ENCODE measurements around the gene LIMCH1. TPM values are rescaled to one million over a fixed set of nuclear protein-coding genes. Genes with fewer than 3 reads are reported as not detected.

LIMCH1 gene
- total RNA-seq, 1 experiment from 2014 or later, result 19.7 TPM

DNA sequence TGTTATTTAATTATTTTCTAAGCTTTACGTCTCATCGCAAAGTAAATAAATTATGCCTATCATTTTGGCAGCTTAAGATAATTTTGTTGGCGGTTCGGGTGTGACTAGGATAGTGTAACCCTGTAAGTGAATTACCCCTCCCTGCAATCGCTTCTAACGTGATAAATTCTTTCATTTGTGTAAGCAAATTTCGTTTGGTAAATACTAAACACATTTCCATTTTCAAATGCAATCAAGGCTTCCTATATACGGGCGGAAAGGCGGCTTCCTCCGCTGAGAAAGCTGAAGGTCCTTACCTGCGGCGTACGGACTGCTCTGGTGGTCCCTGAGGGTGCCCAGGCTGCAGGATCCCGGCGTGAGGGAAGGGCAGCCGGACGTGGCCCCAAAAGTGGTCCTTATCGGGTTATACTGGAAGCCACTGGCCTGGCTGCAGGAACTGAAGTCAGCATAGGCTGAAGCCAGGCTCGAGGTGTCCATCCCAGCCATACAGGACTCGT is 210.2 kb downstream of the LIMCH1 start:
- CTCF ChIA-PET, result no interaction called here
- no peak overlapping the region for H2AFZ ChIP-seq (ENCODE audit: low read length)
- no peak for ATAC-seq
- no peak overlapping the region for H3K4me2 ChIP-seq (ENCODE audit: low read length)
- H3K4me1 ChIP-seq (ENCODE audit: insufficient read depth, low read length), result no peaks in the 10 kb centered on the region
- no peak overlapping the region for H3K9ac ChIP-seq (ENCODE audit: low read length)
- POLR2A ChIA-PET (ENCODE audit: unreplicated experiment), result no interaction called here
- BruUV-seq (replicated peaks), result no TSS peak
- H3K36me3 ChIP-seq (ENCODE audit: low read depth, low read length), result no peaks in the 10 kb centered on the region
- H3K27ac ChIP-seq (ENCODE audit: low read length), result no peak overlapping the region
- no peak for DNase-seq
- H3F3A ChIP-seq (ENCODE audit: low read length, unreplicated experiment), result no peaks in the 10 kb centered on the region
- H3K9me2 ChIP-seq (replicated peaks; ENCODE audit: low read length), result no peaks in the 10 kb centered on the region
- H3K79me2 ChIP-seq (ENCODE audit: low read length), result no peaks in the 10 kb centered on the region
- H3K9me3 ChIP-seq (ENCODE audit: low read length), result no peaks in the 10 kb centered on the region
- H3K4me3 ChIP-seq (ENCODE audit: low read length), result no peak overlapping the region
- H3K27me3 ChIP-seq (ENCODE audit: low read length), result peaks cover 64% of the 10 kb centered on the region
- no peaks in the 10 kb centered on the region for H4K20me1 ChIP-seq (ENCODE audit: low read length)
- TF ChIP-seq EZH2 (IDR thresholded peaks at IDR 0.05; ENCODE audit: low read length, unreplicated experiment), result no peak
- TF ChIP-seq, protein P1, sequence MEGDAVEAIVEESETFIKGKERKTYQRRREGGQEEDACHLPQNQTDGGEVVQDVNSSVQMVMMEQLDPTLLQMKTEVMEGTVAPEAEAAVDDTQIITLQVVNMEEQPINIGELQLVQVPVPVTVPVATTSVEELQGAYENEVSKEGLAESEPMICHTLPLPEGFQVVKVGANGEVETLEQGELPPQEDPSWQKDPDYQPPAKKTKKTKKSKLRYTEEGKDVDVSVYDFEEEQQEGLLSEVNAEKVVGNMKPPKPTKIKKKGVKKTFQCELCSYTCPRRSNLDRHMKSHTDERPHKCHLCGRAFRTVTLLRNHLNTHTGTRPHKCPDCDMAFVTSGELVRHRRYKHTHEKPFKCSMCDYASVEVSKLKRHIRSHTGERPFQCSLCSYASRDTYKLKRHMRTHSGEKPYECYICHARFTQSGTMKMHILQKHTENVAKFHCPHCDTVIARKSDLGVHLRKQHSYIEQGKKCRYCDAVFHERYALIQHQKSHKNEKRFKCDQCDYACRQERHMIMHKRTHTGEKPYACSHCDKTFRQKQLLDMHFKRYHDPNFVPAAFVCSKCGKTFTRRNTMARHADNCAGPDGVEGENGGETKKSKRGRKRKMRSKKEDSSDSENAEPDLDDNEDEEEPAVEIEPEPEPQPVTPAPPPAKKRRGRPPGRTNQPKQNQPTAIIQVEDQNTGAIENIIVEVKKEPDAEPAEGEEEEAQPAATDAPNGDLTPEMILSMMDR (conservative IDR thresholded peaks at IDR 0.05; ENCODE audit: low read depth, low read length), result no peak
- TF ChIP-seq EZH2phosphoT487 (IDR thresholded peaks at IDR 0.05; ENCODE audit: borderline replicate concordance, low read length), result no peak
- intact Hi-C loops (cut with micrococcal nuclease), result no loop called here

DNA sequence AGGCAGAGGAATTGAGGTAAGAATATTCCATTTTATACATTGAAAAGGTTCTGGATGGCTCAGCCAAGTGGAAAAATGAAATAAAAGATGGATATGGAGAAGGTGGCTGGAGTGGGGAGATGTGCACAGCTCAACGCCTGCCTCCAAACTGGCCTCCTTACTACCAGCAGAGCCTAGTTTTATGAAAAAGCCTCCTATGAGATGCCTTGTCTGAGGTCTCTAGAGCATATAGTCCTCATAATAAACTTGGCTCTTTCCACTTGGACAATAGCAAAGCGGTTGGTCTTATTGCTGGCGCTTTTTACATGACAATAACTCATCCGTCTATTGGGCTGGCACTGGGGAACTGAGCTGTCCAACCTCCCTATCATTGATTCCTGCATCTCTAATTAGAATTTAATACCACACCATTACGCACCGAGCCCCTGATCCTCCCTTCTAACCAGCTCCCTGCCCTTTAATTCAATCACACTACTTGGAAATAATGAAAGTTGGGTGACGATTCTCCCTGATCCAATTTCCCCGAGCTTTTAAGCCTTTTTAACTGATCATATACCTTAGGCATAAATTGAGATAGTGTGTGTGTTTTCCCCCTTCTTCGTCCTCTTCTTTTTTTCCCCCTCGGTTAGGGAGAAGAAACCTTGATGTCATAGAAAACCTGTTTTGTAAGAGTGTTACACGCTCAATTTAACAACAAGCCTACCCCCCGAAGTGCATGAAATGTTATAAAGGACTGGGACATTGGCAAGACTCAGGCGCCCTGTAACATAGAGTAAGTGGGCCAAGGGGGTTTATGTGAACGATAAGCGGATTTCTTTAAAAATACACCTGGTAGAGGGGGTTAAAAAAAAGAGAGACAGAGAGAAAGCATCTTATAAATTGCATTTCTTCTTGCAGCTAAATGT is 210.9 kb downstream of the LIMCH1 start, which contains the start of gene PHOX2B:
TSS of gene PHOX2B (minus strand) at position 155 of the 905 bp plus-strand sequence. CDS start at position 40, 115 bp downstream.
- Histone ChIP-seq H3K36me3 (ENCODE audit: low read depth, low read length) (no peaks in the 10 kb centered on the region), H3K27me3 (ENCODE audit: low read length) (peaks cover 67% of the 10 kb centered on the region), H3K27ac (ENCODE audit: low read length) (no peak within 1 kb of the TSS), H3K9me2 (replicated peaks; ENCODE audit: low read length) (no peaks in the 10 kb centered on the region), H3F3A (ENCODE audit: low read length, unreplicated experiment) (no peaks in the 10 kb centered on the region), H3K4me2 (ENCODE audit: low read length) (no peak within 1 kb of the TSS), H3K79me2 (ENCODE audit: low read length) (no peaks in the 10 kb centered on the region), H3K4me3 (ENCODE audit: low read length) (no peak within 1 kb of the TSS), H3K9me3 (ENCODE audit: low read length) (no peaks in the 10 kb centered on the region), H4K20me1 (ENCODE audit: low read length) (no peaks in the 10 kb centered on the region), H3K4me1 (ENCODE audit: insufficient read depth, low read length) (no peaks in the 10 kb centered on the region), H3K9ac (ENCODE audit: low read length) (no peak within 1 kb of the TSS), H2AFZ (ENCODE audit: low read length) (no peak within 1 kb of the TSS)
- DNase-seq (no peak), ATAC-seq (no peak)
- ChIA-PET CTCF (no interaction called here), POLR2A (ENCODE audit: unreplicated experiment) (interaction anchor here (0.6 kb wide), 1 partner anchor 50 kb away, joined by 6 read pairs; no protein-coding TSS in a partner anchor)
- no TSS peak for BruUV-seq (replicated peaks)
- TF ChIP-seq EZH2phosphoT487 (IDR thresholded peaks at IDR 0.05; ENCODE audit: borderline replicate concordance, low read length), result no peak
- TF ChIP-seq, protein P1 (conservative IDR thresholded peaks at IDR 0.05; ENCODE audit: low read depth, low read length), result no peak
- no peak for TF ChIP-seq EZH2 (IDR thresholded peaks at IDR 0.05; ENCODE audit: low read length, unreplicated experiment)
- intact Hi-C loops (cut with micrococcal nuclease), result no loop called here

DNA sequence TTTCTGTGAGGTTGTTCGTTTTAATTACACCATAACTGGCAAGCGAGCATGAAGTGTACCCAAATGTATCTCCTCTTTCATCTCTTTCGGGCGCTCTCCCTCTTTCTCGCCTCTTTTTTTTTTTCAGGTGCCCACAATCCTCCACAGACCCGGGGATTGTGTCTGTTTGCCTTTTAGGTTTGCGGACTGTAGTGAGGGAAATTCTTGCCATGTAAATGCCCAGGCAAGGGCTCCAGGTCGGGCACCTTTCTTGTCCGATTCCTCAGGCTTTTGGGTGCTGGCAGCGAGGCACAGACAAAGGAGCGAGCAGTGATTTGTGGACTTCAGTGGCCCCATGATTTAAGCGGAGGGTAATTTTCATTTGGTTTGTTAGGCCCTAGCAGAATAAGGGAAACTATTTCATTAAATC is 211.7 kb downstream of the LIMCH1 start:
- Histone ChIP-seq H3K4me1 (ENCODE audit: insufficient read depth, low read length) (no peaks in the 10 kb centered on the region), H3F3A (ENCODE audit: low read length, unreplicated experiment) (no peaks in the 10 kb centered on the region), H3K79me2 (ENCODE audit: low read length) (no peaks in the 10 kb centered on the region), H3K9me2 (replicated peaks; ENCODE audit: low read length) (no peaks in the 10 kb centered on the region), H4K20me1 (ENCODE audit: low read length) (no peaks in the 10 kb centered on the region), H3K4me3 (ENCODE audit: low read length) (no peak overlapping the region), H3K27ac (ENCODE audit: low read length) (no peak overlapping the region), H3K36me3 (ENCODE audit: low read depth, low read length) (no peaks in the 10 kb centered on the region), H3K4me2 (ENCODE audit: low read length) (no peak overlapping the region), H3K9ac (ENCODE audit: low read length) (no peak overlapping the region), H3K27me3 (ENCODE audit: low read length) (peaks cover 68% of the 10 kb centered on the region), H2AFZ (ENCODE audit: low read length) (no peak overlapping the region), H3K9me3 (ENCODE audit: low read length) (no peaks in the 10 kb centered on the region)
- no peak for TF ChIP-seq EZH2 (IDR thresholded peaks at IDR 0.05; ENCODE audit: low read length, unreplicated experiment)
- no peak for TF ChIP-seq EZH2phosphoT487 (IDR thresholded peaks at IDR 0.05; ENCODE audit: borderline replicate concordance, low read length)
- TF ChIP-seq, protein P1 (conservative IDR thresholded peaks at IDR 0.05; ENCODE audit: low read depth, low read length), result no peak
- BruUV-seq (replicated peaks), result no TSS peak
- ChIA-PET CTCF (no interaction called here), POLR2A (ENCODE audit: unreplicated experiment) (no interaction called here)
- ATAC-seq (no peak), DNase-seq (no peak)
- intact Hi-C loops (cut with micrococcal nuclease), result no loop called here

All from PC-3 (cell line).